HEK293 (cell line): Measurements from ENCODE around the gene MRO.

Source experiments
- AEBP2 ChIP-seq: fragments of 450-650 bp; formaldehyde crosslinking; IDR thresholded peaks from 2 replicates; pipeline ENCODE4 v1.5.1; 2016; ENCODE audit warnings: missing biosample characterization, missing genetic modification characterization, borderline replicate concordance
- ELK4 ChIP-seq: IDR thresholded peaks from 2 replicates; pipeline ENCODE4 v1.6.1; 2011; ENCODE audit warnings: mild to moderate bottlenecking, low read depth, low read length, borderline replicate concordance
- HOXD13 ChIP-seq: sonication (generic); formaldehyde crosslinking; IDR thresholded peaks from 2 replicates; pipeline ENCODE4 v1.8.0; 2022; ENCODE audit warnings: missing genetic modification reagents, borderline replicate concordance
- MYNN ChIP-seq: fragments of 450-650 bp; formaldehyde crosslinking; IDR thresholded peaks from 2 replicates; pipeline ENCODE4 v1.5.1; 2016; ENCODE audit warnings: missing biosample characterization, missing genetic modification characterization, borderline replicate concordance
- OVOL3 ChIP-seq: fragments of 450-650 bp; formaldehyde crosslinking; IDR thresholded peaks from 2 replicates; pipeline ENCODE4 v1.5.1; 2016; ENCODE audit warnings: missing biosample characterization, missing genetic modification characterization
- PRDM1 ChIP-seq: fragments of 450-650 bp; formaldehyde crosslinking; IDR thresholded peaks from 2 replicates; pipeline ENCODE4; 2016; ENCODE audit warnings: missing biosample characterization, missing genetic modification characterization
- SP7 ChIP-seq: fragments of 450-650 bp; formaldehyde crosslinking; IDR thresholded peaks from 2 replicates; pipeline ENCODE4 v1.5.1; 2016; ENCODE audit warnings: missing biosample characterization, missing genetic modification characterization
- WT1 ChIP-seq: fragments of 450-650 bp; formaldehyde crosslinking; IDR thresholded peaks from 2 replicates; pipeline ENCODE4 v1.5.1; 2016; ENCODE audit warnings: missing biosample characterization, missing genetic modification characterization
- ZBTB48 ChIP-seq: fragments of 450-650 bp; formaldehyde crosslinking; IDR thresholded peaks from 2 replicates; pipeline ENCODE4 v1.5.1; 2016; ENCODE audit warnings: missing biosample characterization, missing genetic modification characterization
- ZBTB8A ChIP-seq: fragments of 450-650 bp; formaldehyde crosslinking; IDR thresholded peaks from 2 replicates; pipeline ENCODE4 v1.5.1; 2016; ENCODE audit warnings: missing biosample characterization, missing genetic modification characterization
- ZNF10 ChIP-seq: fragments of 450-650 bp; formaldehyde crosslinking; IDR thresholded peaks from 2 replicates; pipeline ENCODE4 v1.5.1; 2017; ENCODE audit warnings: missing biosample characterization, missing genetic modification characterization
- ZNF133 ChIP-seq: fragments of 450-650 bp; formaldehyde crosslinking; IDR thresholded peaks from 2 replicates; pipeline ENCODE4 v1.5.1; 2016; ENCODE audit warnings: missing biosample characterization, missing genetic modification characterization
- ZNF175 ChIP-seq: fragments of 450-650 bp; formaldehyde crosslinking; IDR thresholded peaks from 2 replicates; pipeline ENCODE4 v1.5.1; 2016; ENCODE audit warnings: missing biosample characterization, missing genetic modification characterization
- ZNF18 ChIP-seq: fragments of 450-650 bp; formaldehyde crosslinking; IDR thresholded peaks from 2 replicates; pipeline ENCODE4 v1.5.1; 2016; ENCODE audit warnings: missing biosample characterization, missing genetic modification characterization
- ZNF184 ChIP-seq: fragments of 450-650 bp; IDR thresholded peaks from 2 replicates; pipeline ENCODE4 v1.5.1; 2018; ENCODE audit warnings: missing biosample characterization, mild to moderate bottlenecking, missing genetic modification characterization
- ZNF211 ChIP-seq: fragments of 450-650 bp; formaldehyde crosslinking; IDR thresholded peaks from 2 replicates; pipeline ENCODE4 v1.5.1; 2016; ENCODE audit warnings: low read depth, missing biosample characterization, missing genetic modification characterization
- ZNF23 ChIP-seq: fragments of 450-650 bp; formaldehyde crosslinking; IDR thresholded peaks from 2 replicates; pipeline ENCODE4 v1.5.1; 2016; ENCODE audit warnings: missing biosample characterization, missing genetic modification characterization, borderline replicate concordance
- ZNF280D ChIP-seq: fragments of 450-650 bp; formaldehyde crosslinking; IDR thresholded peaks from 2 replicates; pipeline ENCODE4 v1.5.1; 2016; ENCODE audit warnings: missing biosample characterization, missing genetic modification characterization
- ZNF341 ChIP-seq: fragments of 450-650 bp; formaldehyde crosslinking; IDR thresholded peaks from 2 replicates; pipeline ENCODE4; 2016; ENCODE audit warnings: low read depth, missing biosample characterization, missing genetic modification characterization
- ZNF423 ChIP-seq: fragments of 450-650 bp; formaldehyde crosslinking; IDR thresholded peaks from 2 replicates; pipeline ENCODE4 v1.5.1; 2016; ENCODE audit warnings: missing biosample characterization, missing genetic modification characterization
- ZNF433 ChIP-seq: fragments of 450-650 bp; formaldehyde crosslinking; IDR thresholded peaks from 2 replicates; pipeline ENCODE4 v1.5.1; 2016; ENCODE audit warnings: missing biosample characterization, missing genetic modification characterization, low read depth
- ZNF514 ChIP-seq: fragments of 450-650 bp; formaldehyde crosslinking; IDR thresholded peaks from 2 replicates; pipeline ENCODE4 v1.5.1; 2016; ENCODE audit warnings: missing biosample characterization, missing genetic modification characterization
- ZNF529 ChIP-seq: fragments of 450-650 bp; formaldehyde crosslinking; IDR thresholded peaks from 2 replicates; pipeline ENCODE4 v1.5.1; 2017; ENCODE audit warnings: missing genetic modification characterization, missing biosample characterization; ENCODE audit not compliant: insufficient replicate concordance
- ZNF558 ChIP-seq: fragments of 450-650 bp; formaldehyde crosslinking; IDR thresholded peaks from 2 replicates; pipeline ENCODE4 v1.5.1; 2016; ENCODE audit warnings: missing biosample characterization, missing genetic modification characterization
- ZNF623 ChIP-seq: fragments of 450-650 bp; formaldehyde crosslinking; IDR thresholded peaks from 2 replicates; pipeline ENCODE4 v1.5.1; 2016; ENCODE audit warnings: missing biosample characterization, missing genetic modification characterization
- ZNF654 ChIP-seq: fragments of 450-650 bp; formaldehyde crosslinking; IDR thresholded peaks from 2 replicates; pipeline ENCODE4 v1.5.1; 2016; ENCODE audit warnings: low read depth, missing biosample characterization, missing genetic modification characterization
- ZNF830 ChIP-seq: fragments of 450-650 bp; IDR thresholded peaks from 2 replicates; pipeline ENCODE4 v1.5.0; 2018; ENCODE audit warnings: missing biosample characterization, missing genetic modification characterization, low read depth, mild to moderate bottlenecking, moderate library complexity
- ZSCAN30 ChIP-seq: fragments of 450-650 bp; IDR thresholded peaks from 2 replicates; pipeline ENCODE4 v1.5.1; 2018; ENCODE audit warnings: missing biosample characterization, mild to moderate bottlenecking, missing genetic modification characterization, moderate library complexity

Gene MRO

GRCh38 chr18:50748243-50749229, 71.3 kb downstream of the MRO start (continued):
- no peak for TF ChIP-seq ZNF830 (tag by site-specific recombination)
- no peak for TF ChIP-seq ZNF184 (tag by site-specific recombination)
- TF ChIP-seq ZNF23 (tag by site-specific recombination) = no peak
- TF ChIP-seq ZNF133 (tag by site-specific recombination) = no peak
- no peak for TF ChIP-seq ZNF175
- TF ChIP-seq ELK4 = no peak
- no peak for TF ChIP-seq ZNF514 (tag by site-specific recombination)
- peak; percentile 85 for TF ChIP-seq ZBTB48 (tag by site-specific recombination)
- peak; percentile 86 for TF ChIP-seq ZNF558 (tag by site-specific recombination)
- peak; percentile 99 for TF ChIP-seq ZNF423 (tag by site-specific recombination)
- TF ChIP-seq ZNF280D (tag by site-specific recombination) = no peak
- no peak for TF ChIP-seq PRDM1 (tag by site-specific recombination)
- TF ChIP-seq ZNF211 = no peak
- no peak for TF ChIP-seq HOXD13 (CRISPR knock-in tag)
- peak; percentile 88 for TF ChIP-seq ZBTB8A (tag by site-specific recombination)
- 0 out of 2 replicates have a peak, but pooled peaks have one; percentile 40 for TF ChIP-seq WT1
- peak; percentile 89 for TF ChIP-seq ZNF341 (tag by site-specific recombination)
- no peak for TF ChIP-seq ZNF433 (tag by site-specific recombination)
- peak; percentile 95 for TF ChIP-seq ZNF18 (tag by site-specific recombination)
- TF ChIP-seq ZNF654 (tag by site-specific recombination) = no peak
- no peak for TF ChIP-seq ZNF623 (tag by site-specific recombination)
- peak; percentile 99 for TF ChIP-seq ZSCAN30
- TF ChIP-seq AEBP2 (tag by site-specific recombination) = no peak
- TF ChIP-seq SP7 (tag by site-specific recombination) = peak; percentile 92
- peak; percentile 87 for TF ChIP-seq OVOL3 (tag by site-specific recombination)
- TF ChIP-seq ZNF10 (tag by site-specific recombination) = no peak
- peak; percentile 30 for TF ChIP-seq ZNF529 (tag by site-specific recombination)
- TF ChIP-seq MYNN (tag by site-specific recombination) = no peak
